MM.1S (cell line): Measurements from ENCODE around the gene SDHA.

ENCODE experiments used
- DNase-seq: peaks from one replicate; pipeline ENCODE4 v3.0.0-alpha.2; 2015
- H2AFZ ChIP-seq: fragments of 300-600 bp; sonication (generic); 2 replicates; pipeline ENCODE4 v1.6.0; 2016; ENCODE audit warnings: antibody characterized with exemption, low read length
- H3F3A ChIP-seq: fragments of 300-600 bp; sonication (generic); 2 replicates; pipeline ENCODE4 v1.6.1; 2016; ENCODE audit warnings: mild to moderate bottlenecking, antibody characterized with exemption, low read length, moderate library complexity, mixed read lengths; ENCODE audit not compliant: insufficient read depth
- H3K27ac ChIP-seq: fragments of 300-600 bp; sonication (generic); 2 replicates; pipeline ENCODE4 v1.5.1; 2016; ENCODE audit warnings: mild to moderate bottlenecking, low read length
- H3K27me3 ChIP-seq: fragments of 300-600 bp; sonication (generic); replicated peaks from 2 replicates; pipeline ENCODE4 v1.6.0; 2016; ENCODE audit warnings: low read length; ENCODE audit not compliant: insufficient read depth
- H3K36me3 ChIP-seq: fragments of 300-600 bp; sonication (generic); replicated peaks from 2 replicates; pipeline ENCODE4 v1.6.1; 2016; ENCODE audit warnings: mild to moderate bottlenecking, low read length, mixed read lengths; ENCODE audit not compliant: insufficient read depth
- H3K4me1 ChIP-seq: fragments of 300-600 bp; sonication (generic); 2 replicates; pipeline ENCODE4 v1.6.1; 2016; ENCODE audit warnings: low read length, mixed read lengths
- H3K4me2 ChIP-seq: fragments of 300-600 bp; sonication (generic); 2 replicates; pipeline ENCODE4 v1.6.0; 2016; ENCODE audit warnings: low read depth, low read length
- H3K4me3 ChIP-seq: fragments of 300-600 bp; sonication (generic); 2 replicates; pipeline ENCODE4 v1.5.1; 2016; ENCODE audit warnings: low read length, mixed read lengths
- H3K79me2 ChIP-seq: fragments of 300-600 bp; sonication (generic); 2 replicates; pipeline ENCODE4 v1.6.1; 2016; ENCODE audit warnings: mixed run types, low read length, mixed read lengths
- H3K9ac ChIP-seq: fragments of 300-600 bp; sonication (generic); 2 replicates; pipeline ENCODE4 v1.6.1; 2016; ENCODE audit warnings: low read length, mixed read lengths
- H3K9me2 ChIP-seq: fragments of 300-600 bp; sonication (generic); replicated peaks from 2 replicates; pipeline ENCODE4 v1.6.1; 2016; ENCODE audit warnings: mild to moderate bottlenecking, low read length, mixed read lengths; ENCODE audit not compliant: insufficient read depth
- H3K9me3 ChIP-seq: fragments of 300-600 bp; sonication (generic); replicated peaks from 2 replicates; pipeline ENCODE4 v1.6.1; 2016; ENCODE audit warnings: mild to moderate bottlenecking, low read length, mixed read lengths; ENCODE audit not compliant: insufficient read depth
- H4K20me1 ChIP-seq: fragments of 300-600 bp; sonication (generic); 2 replicates; pipeline ENCODE4 v1.6.1; 2016; ENCODE audit warnings: mild to moderate bottlenecking, low read length, moderate library complexity, mixed read lengths; ENCODE audit not compliant: insufficient read depth
- EZH2 ChIP-seq: fragments of 300-600 bp; sonication (generic); optimal IDR thresholded peaks from 2 replicates; pipeline ENCODE3; 2017; ENCODE audit warnings: low read depth, mild to moderate bottlenecking, antibody characterized with exemption, low read length, mixed read lengths
- EZH2phosphoT487 ChIP-seq: fragments of 300-600 bp; sonication (generic); IDR thresholded peaks from 2 replicates; pipeline ENCODE4 v1.6.1; 2018; ENCODE audit warnings: antibody characterized with exemption, low read length
- TF ChIP-seq, protein P1 (sequence below): fragments of 300-600 bp; sonication (generic); IDR thresholded peaks from 2 replicates; pipeline ENCODE4 v1.5.1; 2016; ENCODE audit warnings: antibody characterized with exemption, low read length, mixed read lengths

The SDHA gene

DNA sequence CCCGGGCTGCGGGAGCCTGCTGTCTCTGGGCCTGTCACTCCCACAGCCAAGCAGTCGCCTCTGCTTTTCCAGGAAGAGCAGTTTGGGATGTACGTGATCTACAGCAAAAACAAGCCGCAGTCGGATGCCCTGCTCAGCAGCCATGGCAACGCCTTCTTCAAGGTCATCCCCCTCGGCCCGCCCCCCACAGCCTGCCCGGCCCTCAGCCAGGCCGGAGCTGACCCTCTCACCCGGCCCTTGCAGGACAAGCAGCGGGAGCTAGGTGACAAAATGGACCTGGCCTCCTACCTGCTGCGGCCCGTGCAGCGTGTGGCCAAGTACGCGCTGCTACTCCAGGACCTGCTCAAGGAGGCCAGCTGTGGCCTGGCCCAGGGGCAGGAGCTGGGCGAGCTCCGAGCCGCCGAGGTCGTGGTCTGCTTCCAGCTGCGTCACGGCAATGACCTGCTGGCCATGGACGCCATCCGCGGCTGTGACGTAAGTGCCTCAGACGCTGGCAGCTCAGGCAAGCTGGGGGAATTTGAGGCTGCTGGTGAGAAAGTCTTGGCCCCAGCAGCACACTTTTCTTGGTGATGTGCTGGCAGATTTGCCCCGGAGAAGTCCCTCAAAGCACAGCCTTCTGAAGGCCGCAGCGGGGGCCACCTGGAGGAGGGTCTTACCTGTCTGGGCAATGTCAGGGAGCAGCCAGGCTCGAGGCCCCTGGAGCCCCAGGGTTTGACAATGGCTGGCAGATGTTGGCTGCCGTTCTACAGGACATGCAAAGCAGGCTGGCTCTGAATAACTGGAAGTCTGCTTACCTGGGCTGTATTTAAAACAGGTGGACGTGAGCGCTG is 46.9 kb upstream of the SDHA start:
- Histone ChIP-seq H3K36me3 (no peaks in the 10 kb centered on the region), H3K9me3 (no peaks in the 10 kb centered on the region), H3K9ac (no peak overlapping the region), H3K27ac (no peak overlapping the region), H3F3A (no peaks in the 10 kb centered on the region), H3K4me3 (no peak overlapping the region), H4K20me1 (no peaks in the 10 kb centered on the region), H2AFZ (no peak overlapping the region), H3K4me2 (no peak overlapping the region), H3K79me2 (no peaks in the 10 kb centered on the region), H3K27me3 (peaks cover 38% of the 10 kb centered on the region), H3K4me1 (no peaks in the 10 kb centered on the region), H3K9me2 (no peaks in the 10 kb centered on the region)
- no peak for TF ChIP-seq EZH2
- TF ChIP-seq EZH2phosphoT487: no peak
- TF ChIP-seq, protein P1, sequence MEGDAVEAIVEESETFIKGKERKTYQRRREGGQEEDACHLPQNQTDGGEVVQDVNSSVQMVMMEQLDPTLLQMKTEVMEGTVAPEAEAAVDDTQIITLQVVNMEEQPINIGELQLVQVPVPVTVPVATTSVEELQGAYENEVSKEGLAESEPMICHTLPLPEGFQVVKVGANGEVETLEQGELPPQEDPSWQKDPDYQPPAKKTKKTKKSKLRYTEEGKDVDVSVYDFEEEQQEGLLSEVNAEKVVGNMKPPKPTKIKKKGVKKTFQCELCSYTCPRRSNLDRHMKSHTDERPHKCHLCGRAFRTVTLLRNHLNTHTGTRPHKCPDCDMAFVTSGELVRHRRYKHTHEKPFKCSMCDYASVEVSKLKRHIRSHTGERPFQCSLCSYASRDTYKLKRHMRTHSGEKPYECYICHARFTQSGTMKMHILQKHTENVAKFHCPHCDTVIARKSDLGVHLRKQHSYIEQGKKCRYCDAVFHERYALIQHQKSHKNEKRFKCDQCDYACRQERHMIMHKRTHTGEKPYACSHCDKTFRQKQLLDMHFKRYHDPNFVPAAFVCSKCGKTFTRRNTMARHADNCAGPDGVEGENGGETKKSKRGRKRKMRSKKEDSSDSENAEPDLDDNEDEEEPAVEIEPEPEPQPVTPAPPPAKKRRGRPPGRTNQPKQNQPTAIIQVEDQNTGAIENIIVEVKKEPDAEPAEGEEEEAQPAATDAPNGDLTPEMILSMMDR: no peak
- DNase-seq: no peak

DNA sequence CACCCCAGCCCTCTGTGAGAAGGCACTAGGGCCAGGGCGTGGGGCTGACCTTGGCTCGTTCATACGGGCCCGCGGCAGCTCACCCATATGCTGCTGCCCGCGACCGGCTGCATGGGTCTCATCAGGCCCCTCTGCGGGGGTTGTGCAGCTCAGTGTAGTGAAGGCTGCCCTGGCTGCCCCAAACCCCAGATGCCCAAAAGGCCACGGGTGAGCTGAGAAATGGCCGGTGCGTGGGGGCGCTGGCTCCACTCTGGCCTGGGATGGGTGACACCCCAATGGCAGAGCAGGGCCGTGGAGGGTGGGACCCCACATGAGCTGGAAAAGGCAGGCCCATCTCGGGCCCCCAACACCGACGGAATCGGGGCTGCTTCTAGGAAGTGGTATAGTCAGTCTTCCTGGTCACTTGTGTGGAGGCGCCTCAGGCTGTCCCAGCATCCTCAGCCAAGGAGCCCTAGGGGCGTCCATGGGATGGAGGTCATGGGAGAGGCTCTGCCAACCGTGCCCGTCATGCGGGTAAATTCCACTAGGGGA is 46.3 kb upstream of the SDHA start:
- no peak overlapping the region for H3K27ac ChIP-seq
- H3K79me2 ChIP-seq: no peaks in the 10 kb centered on the region
- no peaks in the 10 kb centered on the region for H3F3A ChIP-seq
- TF ChIP-seq, protein P1: no peak
- TF ChIP-seq EZH2: no peak
- TF ChIP-seq EZH2phosphoT487: no peak
- H2AFZ ChIP-seq: no peak overlapping the region
- H3K4me2 ChIP-seq: no peak overlapping the region
- H3K27me3 ChIP-seq: peaks cover 36% of the 10 kb centered on the region
- H3K9me2 ChIP-seq: no peaks in the 10 kb centered on the region
- no peaks in the 10 kb centered on the region for H3K36me3 ChIP-seq
- no peak for DNase-seq
- no peak overlapping the region for H3K9ac ChIP-seq
- no peaks in the 10 kb centered on the region for H3K4me1 ChIP-seq
- no peaks in the 10 kb centered on the region for H4K20me1 ChIP-seq
- no peaks in the 10 kb centered on the region for H3K9me3 ChIP-seq
- H3K4me3 ChIP-seq: no peak overlapping the region

DNA sequence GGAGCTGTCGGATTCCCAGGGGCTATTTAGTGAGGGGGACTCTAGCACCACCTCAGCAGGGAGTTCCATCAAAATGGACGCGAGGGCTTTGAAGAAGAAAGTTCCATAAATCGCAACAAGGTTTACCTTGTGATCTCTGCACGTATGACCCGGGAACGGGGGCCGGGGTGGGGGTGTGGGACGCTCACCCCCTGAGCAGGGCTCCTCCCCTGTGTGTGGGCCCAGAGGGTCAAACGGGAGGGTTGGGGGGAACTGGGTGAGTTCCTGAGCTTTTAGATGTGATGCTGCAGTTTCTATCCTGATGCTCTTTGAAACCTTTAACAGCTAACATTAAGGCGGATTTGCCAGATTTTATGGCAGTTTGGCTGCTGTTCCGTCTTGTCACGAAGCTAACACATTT is 45.7 kb upstream of the SDHA start:
- Histone ChIP-seq H3K79me2 (no peaks in the 10 kb centered on the region), H3K27me3 (peaks cover 38% of the 10 kb centered on the region)

More for the DNA sequence above, 45.7 kb upstream of the SDHA start:
- no peak overlapping the region for H3K9ac ChIP-seq
- no peaks in the 10 kb centered on the region for H3K4me1 ChIP-seq
- no peak overlapping the region for H3K27ac ChIP-seq
- no peaks in the 10 kb centered on the region for H3K36me3 ChIP-seq
- H2AFZ ChIP-seq: no peak overlapping the region
- no peaks in the 10 kb centered on the region for H3K9me3 ChIP-seq
- no peaks in the 10 kb centered on the region for H4K20me1 ChIP-seq
- no peak overlapping the region for H3K4me2 ChIP-seq
- TF ChIP-seq, protein P1: no peak
- TF ChIP-seq EZH2phosphoT487 (no peak), EZH2 (no peak)
- H3K4me3 ChIP-seq: no peak overlapping the region
- H3F3A ChIP-seq: no peaks in the 10 kb centered on the region
- no peaks in the 10 kb centered on the region for H3K9me2 ChIP-seq
- DNase-seq: no peak
